Activated CD4-positive, alpha-beta memory T cell treated with anti-CD3 and anti-CD28 coated beads for 36 hours (primary cell): ENCODE measurements around the gene EXOC4. TPM values are rescaled to one million over a fixed set of nuclear protein-coding genes. Genes with fewer than 3 reads are reported as not detected.

Experiments used
- CTCF ChIA-PET: fragments of 350-600 bp; sonication (Branson Sonifier 250); formaldehyde crosslinking; loops from one replicate; lab custom pipeline; 2021; ENCODE audit warnings: antibody characterized with exemption, inconsistent platforms; lab: Charles Lee
- POLR2A ChIA-PET: fragments of 350-600 bp; sonication (Branson Sonifier 250); formaldehyde crosslinking; loops from one replicate; lab custom pipeline; 2021; ENCODE audit warnings: antibody characterized with exemption; lab: Charles Lee
- DNase-seq: peaks from one replicate; pipeline ENCODE4 v3.0.0-alpha.2; 2020
- H3K27ac Mint-ChIP-seq: one replicate; pipeline ENCODE4 v1.8.0; 2021; ENCODE audit warnings: mixed read lengths
- H3K27me3 Mint-ChIP-seq: one replicate; pipeline ENCODE4 v1.8.0; 2021; ENCODE audit warnings: mixed read lengths
- H3K36me3 Mint-ChIP-seq: one replicate; pipeline ENCODE4 v1.8.0; 2021; ENCODE audit warnings: mixed read lengths
- H3K4me1 Mint-ChIP-seq: one replicate; pipeline ENCODE4 v1.8.0; 2021; ENCODE audit warnings: low read depth, mixed read lengths
- H3K4me3 Mint-ChIP-seq: one replicate; pipeline ENCODE4 v1.8.0; 2021; ENCODE audit warnings: mild to moderate bottlenecking, mixed read lengths
- H3K9me3 Mint-ChIP-seq: one replicate; pipeline ENCODE4 v1.8.0; 2021; ENCODE audit warnings: mixed read lengths
- intact Hi-C: fragments of 100-400 bp; cut with micrococcal nuclease; formaldehyde crosslinking; loops from one replicate; pipeline ENCODE4 v1.15.1; 2023
- total RNA-seq, 2 experiments: library from RNA; stranded (reverse); gene quantifications; one replicate each; pipeline ENCODE4 v1.2.3, GENCODE V29; 2021

The EXOC4 gene
- total RNA-seq, 2 experiments from 2014 or later = 55.8 to 60.8 TPM

- Mint-ChIP-seq H3K36me3 (peaks cover 16% of the 10 kb centered on the region), H3K9me3 (no peaks in the 10 kb centered on the region), H3K4me3 (no peak overlapping the region), H3K27ac (no peak overlapping the region), H3K27me3 (no peaks in the 10 kb centered on the region), H3K4me1 (no peaks in the 10 kb centered on the region)
- POLR2A ChIA-PET = no interaction called here
- DNase-seq = no peak
- intact Hi-C loops = no loop called here
- CTCF ChIA-PET = no interaction called here
Measured at GRCh38 chr7:134041477-134041876, 788.6 kb downstream of the EXOC4 start.

- intact Hi-C loops = no loop called here
- POLR2A ChIA-PET = no interaction called here
- Mint-ChIP-seq H3K27me3 (no peaks in the 10 kb centered on the region), H3K36me3 (peaks cover 16% of the 10 kb centered on the region), H3K4me1 (no peaks in the 10 kb centered on the region), H3K27ac (no peak overlapping the region), H3K4me3 (no peak overlapping the region), H3K9me3 (peaks cover 1% of the 10 kb centered on the region)
- no peak for DNase-seq
- CTCF ChIA-PET = no interaction called here
Measured at GRCh38 chr7:134042307-134042706, 789.4 kb downstream of the EXOC4 start.

GRCh38 chr7:134044682-134045081, 791.8 kb downstream of the EXOC4 start:
- Mint-ChIP-seq H3K27me3 (no peaks in the 10 kb centered on the region), H3K9me3 (peaks cover 7% of the 10 kb centered on the region)
- POLR2A ChIA-PET = no interaction called here

GRCh38 chr7:134045716-134046115, 792.8 kb downstream of the EXOC4 start:
- H3K27ac Mint-ChIP-seq = no peak overlapping the region
- ChIA-PET POLR2A (no interaction called here), CTCF (no interaction called here)
- peaks cover 24% of the 10 kb centered on the region for H3K36me3 Mint-ChIP-seq
- H3K9me3 Mint-ChIP-seq = peaks cover 7% of the 10 kb centered on the region
- no peaks in the 10 kb centered on the region for H3K4me1 Mint-ChIP-seq
- H3K27me3 Mint-ChIP-seq = no peaks in the 10 kb centered on the region
- no peak overlapping the region for H3K4me3 Mint-ChIP-seq
- no peak for DNase-seq
- intact Hi-C loops = no loop called here

More at GRCh38 chr7:134044682-134045081, 791.8 kb downstream of the EXOC4 start:
- DNase-seq = no peak
- H3K4me3 Mint-ChIP-seq = no peak overlapping the region
- H3K27ac Mint-ChIP-seq = no peak overlapping the region
- CTCF ChIA-PET = no interaction called here
- intact Hi-C loops = no loop called here
- H3K4me1 Mint-ChIP-seq = no peaks in the 10 kb centered on the region
- H3K36me3 Mint-ChIP-seq = peaks cover 24% of the 10 kb centered on the region

GRCh38 chr7:134046594-134047128, 793.8 kb downstream of the EXOC4 start:
- H3K27me3 Mint-ChIP-seq = no peaks in the 10 kb centered on the region
- ChIA-PET POLR2A (no interaction called here), CTCF (no interaction called here)
- intact Hi-C loops = no loop called here
- no peak overlapping the region for H3K4me3 Mint-ChIP-seq
- no peak for DNase-seq
- no peak overlapping the region for H3K27ac Mint-ChIP-seq
- no peaks in the 10 kb centered on the region for H3K4me1 Mint-ChIP-seq
- H3K9me3 Mint-ChIP-seq = peaks cover 7% of the 10 kb centered on the region
- peaks cover 24% of the 10 kb centered on the region for H3K36me3 Mint-ChIP-seq

GRCh38 chr7:134047675-134048074, 794.8 kb downstream of the EXOC4 start:
- Mint-ChIP-seq H3K4me1 (no peaks in the 10 kb centered on the region), H3K36me3 (peaks cover 24% of the 10 kb centered on the region), H3K27me3 (no peaks in the 10 kb centered on the region), H3K4me3 (no peak overlapping the region), H3K27ac (no peak overlapping the region), H3K9me3 (peaks cover 7% of the 10 kb centered on the region)
- no peak for DNase-seq
- ChIA-PET CTCF (no interaction called here), POLR2A (no interaction called here)
- intact Hi-C loops = no loop called here

- intact Hi-C loops = no loop called here
- POLR2A ChIA-PET = no interaction called here
- Mint-ChIP-seq H3K4me1 (no peaks in the 10 kb centered on the region), H3K36me3 (peaks cover 24% of the 10 kb centered on the region), H3K4me3 (no peak overlapping the region), H3K9me3 (peaks cover 7% of the 10 kb centered on the region), H3K27ac (no peak overlapping the region), H3K27me3 (no peaks in the 10 kb centered on the region)
- no peak for DNase-seq
- CTCF ChIA-PET = no interaction called here
Measured at GRCh38 chr7:134048166-134048565, 795.3 kb downstream of the EXOC4 start.

GRCh38 chr7:134051020-134051419, 798.1 kb downstream of the EXOC4 start:
- H3K27ac Mint-ChIP-seq = no peak overlapping the region
- peaks cover 9% of the 10 kb centered on the region for H3K36me3 Mint-ChIP-seq
- no peak for DNase-seq
- no peaks in the 10 kb centered on the region for H3K27me3 Mint-ChIP-seq
- intact Hi-C loops = no loop called here
- H3K4me1 Mint-ChIP-seq = no peaks in the 10 kb centered on the region
- POLR2A ChIA-PET = no interaction called here
- peaks cover 7% of the 10 kb centered on the region for H3K9me3 Mint-ChIP-seq
- H3K4me3 Mint-ChIP-seq = no peak overlapping the region
- CTCF ChIA-PET = no interaction called here

- intact Hi-C loops = no loop called here
- no peak for DNase-seq
- no peaks in the 10 kb centered on the region for H3K36me3 Mint-ChIP-seq
- H3K4me3 Mint-ChIP-seq = no peak overlapping the region
- ChIA-PET CTCF (no interaction called here), POLR2A (no interaction called here)
- H3K27me3 Mint-ChIP-seq = no peaks in the 10 kb centered on the region
- H3K9me3 Mint-ChIP-seq = no peaks in the 10 kb centered on the region
- H3K27ac Mint-ChIP-seq = no peak overlapping the region
- H3K4me1 Mint-ChIP-seq = no peaks in the 10 kb centered on the region
Measured at GRCh38 chr7:134056816-134057215, 803.9 kb downstream of the EXOC4 start.

GRCh38 chr7:134058521-134058920, 805.6 kb downstream of the EXOC4 start:
- Mint-ChIP-seq H3K36me3 (peaks cover 2% of the 10 kb centered on the region), H3K27ac (no peak overlapping the region), H3K9me3 (no peaks in the 10 kb centered on the region), H3K4me1 (no peaks in the 10 kb centered on the region), H3K4me3 (no peak overlapping the region), H3K27me3 (no peaks in the 10 kb centered on the region)
- CTCF ChIA-PET = no interaction called here
- intact Hi-C loops = no loop called here
- no peak for DNase-seq
- POLR2A ChIA-PET = no interaction called here

- ChIA-PET POLR2A (no interaction called here), CTCF (no interaction called here)
- Mint-ChIP-seq H3K27ac (no peak overlapping the region), H3K27me3 (no peaks in the 10 kb centered on the region), H3K4me1 (no peaks in the 10 kb centered on the region), H3K4me3 (no peak overlapping the region), H3K36me3 (peaks cover 2% of the 10 kb centered on the region), H3K9me3 (no peaks in the 10 kb centered on the region)
- DNase-seq = no peak
- intact Hi-C loops = no loop called here
Measured at GRCh38 chr7:134058980-134059379, 806.1 kb downstream of the EXOC4 start.

- H3K36me3 Mint-ChIP-seq = peaks cover 4% of the 10 kb centered on the region
- intact Hi-C loops = no loop called here
- POLR2A ChIA-PET = no interaction called here
Measured at GRCh38 chr7:134059921-134060320, 807.0 kb downstream of the EXOC4 start.

GRCh38 chr7:134060874-134061273, 808.0 kb downstream of the EXOC4 start:
- DNase-seq = no peak
- H3K4me3 Mint-ChIP-seq = no peak overlapping the region
- CTCF ChIA-PET = no interaction called here
- POLR2A ChIA-PET = no interaction called here
- no peaks in the 10 kb centered on the region for H3K4me1 Mint-ChIP-seq
- H3K27me3 Mint-ChIP-seq = no peaks in the 10 kb centered on the region
- H3K36me3 Mint-ChIP-seq = peaks cover 11% of the 10 kb centered on the region
- intact Hi-C loops = no loop called here
- no peaks in the 10 kb centered on the region for H3K9me3 Mint-ChIP-seq
- no peak overlapping the region for H3K27ac Mint-ChIP-seq

More at GRCh38 chr7:134059921-134060320, 807.0 kb downstream of the EXOC4 start:
- Mint-ChIP-seq H3K4me1 (no peaks in the 10 kb centered on the region), H3K27ac (no peak overlapping the region), H3K27me3 (no peaks in the 10 kb centered on the region), H3K9me3 (no peaks in the 10 kb centered on the region), H3K4me3 (no peak overlapping the region)
- DNase-seq = no peak
- CTCF ChIA-PET = no interaction called here
